KMS-11 (cell line): ENCODE results near the gene CACNA1D.

ENCODE experiments used
- H2AFZ ChIP-seq: fragments of 200-600 bp; sonication (generic); 2 replicates; pipeline ENCODE4 v1.6.1; 2016; ENCODE audit warnings: antibody characterized with exemption, mixed run types, low read depth
- H3K27ac ChIP-seq: fragments of 200-600 bp; sonication (generic); 2 replicates; pipeline ENCODE4 v1.6.1; 2016; ENCODE audit warnings: mild to moderate bottlenecking, mixed run types
- H3K27me3 ChIP-seq: fragments of 200-600 bp; sonication (generic); 2 replicates; pipeline ENCODE4 v1.6.1; 2017; ENCODE audit warnings: mild to moderate bottlenecking, low read depth, mixed run types, moderate library complexity; ENCODE audit not compliant: insufficient read depth
- H3K36me3 ChIP-seq: fragments of 200-600 bp; sonication (generic); 2 replicates; pipeline ENCODE4 v1.6.1; 2017; ENCODE audit warnings: mild to moderate bottlenecking, mixed run types; ENCODE audit not compliant: insufficient read depth
- H3K4me1 ChIP-seq: fragments of 200-600 bp; sonication (generic); 2 replicates; pipeline ENCODE4 v1.6.1; 2016; ENCODE audit warnings: mild to moderate bottlenecking, low read depth, mixed run types; ENCODE audit not compliant: poor library complexity, severe bottlenecking
- H3K4me2 ChIP-seq: fragments of 200-600 bp; sonication (generic); 2 replicates; pipeline ENCODE4 v1.7.0; 2016; ENCODE audit warnings: mild to moderate bottlenecking, mixed run types
- H3K4me3 ChIP-seq: fragments of 200-600 bp; sonication (generic); IDR thresholded peaks from 2 replicates; pipeline ENCODE4 v1.6.1; 2017; ENCODE audit warnings: low read depth, low read length, mixed read lengths; ENCODE audit not compliant: insufficient read depth
- H3K79me2 ChIP-seq: fragments of 200-600 bp; sonication (generic); 2 replicates; pipeline ENCODE4 v1.6.1; 2016; ENCODE audit warnings: low read depth, mixed run types; ENCODE audit not compliant: insufficient read depth
- H3K9ac ChIP-seq: fragments of 200-600 bp; sonication (generic); 2 replicates; pipeline ENCODE4 v1.6.1; 2016; ENCODE audit warnings: mild to moderate bottlenecking, mixed run types
- H4K20me1 ChIP-seq: fragments of 200-600 bp; sonication (generic); 2 replicates; pipeline ENCODE4 v1.6.1; 2016; ENCODE audit warnings: mild to moderate bottlenecking, mixed run types; ENCODE audit not compliant: insufficient read depth
- TF ChIP-seq, protein P1 (sequence below): fragments of 200-600 bp; sonication (generic); conservative IDR thresholded peaks from 2 replicates; pipeline ENCODE4 v1.6.1; 2017; ENCODE audit warnings: low read depth, mild to moderate bottlenecking, antibody characterized with exemption, low read length, moderate library complexity, mixed read lengths

Gene CACNA1D

DNA sequence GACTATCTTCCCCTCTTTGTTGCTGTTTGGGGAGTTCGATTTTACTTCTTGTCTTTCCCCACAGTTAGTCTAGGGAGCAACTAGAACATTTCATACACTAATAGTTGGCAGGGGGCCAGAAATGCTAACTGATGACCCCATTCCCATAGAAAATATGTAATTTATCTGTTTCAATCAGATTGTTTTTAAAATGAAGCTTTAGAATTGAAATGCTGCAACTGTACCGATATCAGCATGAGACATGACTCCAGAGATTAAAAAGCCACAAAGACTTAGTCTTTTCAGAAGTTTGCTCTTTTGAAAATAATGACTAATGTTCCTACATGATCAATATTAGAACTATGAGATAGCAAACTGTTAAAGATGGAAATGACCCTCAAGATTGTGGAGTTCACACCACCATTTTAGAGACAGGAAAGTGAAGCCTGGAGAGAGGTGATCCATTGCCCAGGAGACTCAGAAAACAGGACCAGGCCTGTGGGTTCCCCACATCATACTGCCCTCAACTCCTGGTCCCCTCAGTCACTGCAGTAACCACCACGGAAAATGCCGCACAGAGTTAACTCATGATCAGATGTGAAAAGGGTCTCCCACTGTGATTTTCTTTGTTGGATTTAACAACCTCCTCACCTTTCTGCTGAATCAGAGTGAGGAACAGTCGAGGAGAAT is 221.5 kb downstream of the CACNA1D start:
- H3K4me1 ChIP-seq, result no peaks in the 10 kb centered on the region
- no peak overlapping the region for H3K27ac ChIP-seq
- no peaks in the 10 kb centered on the region for H4K20me1 ChIP-seq
- no peak overlapping the region for H3K4me3 ChIP-seq
- H3K79me2 ChIP-seq, result no peaks in the 10 kb centered on the region
- H3K4me2 ChIP-seq, result no peak overlapping the region
- H3K36me3 ChIP-seq, result no peaks in the 10 kb centered on the region
- no peaks in the 10 kb centered on the region for H3K27me3 ChIP-seq
- TF ChIP-seq, protein P1, sequence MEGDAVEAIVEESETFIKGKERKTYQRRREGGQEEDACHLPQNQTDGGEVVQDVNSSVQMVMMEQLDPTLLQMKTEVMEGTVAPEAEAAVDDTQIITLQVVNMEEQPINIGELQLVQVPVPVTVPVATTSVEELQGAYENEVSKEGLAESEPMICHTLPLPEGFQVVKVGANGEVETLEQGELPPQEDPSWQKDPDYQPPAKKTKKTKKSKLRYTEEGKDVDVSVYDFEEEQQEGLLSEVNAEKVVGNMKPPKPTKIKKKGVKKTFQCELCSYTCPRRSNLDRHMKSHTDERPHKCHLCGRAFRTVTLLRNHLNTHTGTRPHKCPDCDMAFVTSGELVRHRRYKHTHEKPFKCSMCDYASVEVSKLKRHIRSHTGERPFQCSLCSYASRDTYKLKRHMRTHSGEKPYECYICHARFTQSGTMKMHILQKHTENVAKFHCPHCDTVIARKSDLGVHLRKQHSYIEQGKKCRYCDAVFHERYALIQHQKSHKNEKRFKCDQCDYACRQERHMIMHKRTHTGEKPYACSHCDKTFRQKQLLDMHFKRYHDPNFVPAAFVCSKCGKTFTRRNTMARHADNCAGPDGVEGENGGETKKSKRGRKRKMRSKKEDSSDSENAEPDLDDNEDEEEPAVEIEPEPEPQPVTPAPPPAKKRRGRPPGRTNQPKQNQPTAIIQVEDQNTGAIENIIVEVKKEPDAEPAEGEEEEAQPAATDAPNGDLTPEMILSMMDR, result no peak
- H2AFZ ChIP-seq, result no peak overlapping the region
- no peak overlapping the region for H3K9ac ChIP-seq

DNA sequence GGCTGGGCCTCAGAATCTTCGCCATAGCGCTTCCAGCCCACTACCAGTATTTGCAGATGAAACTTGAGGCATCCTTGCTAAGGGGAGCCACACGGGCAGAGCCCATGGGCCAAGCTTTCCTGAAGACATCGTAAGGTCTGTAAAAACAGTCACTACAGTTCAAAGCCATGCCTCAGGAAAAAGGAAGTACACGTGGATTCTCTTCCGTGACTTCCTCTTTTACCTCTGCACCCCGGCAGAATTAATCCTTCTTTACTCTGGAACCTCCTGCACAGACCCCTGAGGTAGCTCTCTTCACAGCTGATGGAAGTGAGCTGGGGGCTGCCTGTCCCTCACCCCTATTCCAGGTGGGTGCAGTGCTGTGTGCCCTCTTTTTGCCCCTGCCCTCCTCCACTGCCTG is 222.6 kb downstream of the CACNA1D start:
- no peak overlapping the region for H2AFZ ChIP-seq
- H3K4me2 ChIP-seq, result no peak overlapping the region
- no peaks in the 10 kb centered on the region for H4K20me1 ChIP-seq
- H3K27me3 ChIP-seq, result no peaks in the 10 kb centered on the region
- H3K79me2 ChIP-seq, result no peaks in the 10 kb centered on the region
- H3K27ac ChIP-seq, result no peak overlapping the region
- TF ChIP-seq, protein P1, result no peak
- no peaks in the 10 kb centered on the region for H3K36me3 ChIP-seq
- H3K4me1 ChIP-seq, result no peaks in the 10 kb centered on the region
- H3K9ac ChIP-seq, result no peak overlapping the region
- no peak overlapping the region for H3K4me3 ChIP-seq

DNA sequence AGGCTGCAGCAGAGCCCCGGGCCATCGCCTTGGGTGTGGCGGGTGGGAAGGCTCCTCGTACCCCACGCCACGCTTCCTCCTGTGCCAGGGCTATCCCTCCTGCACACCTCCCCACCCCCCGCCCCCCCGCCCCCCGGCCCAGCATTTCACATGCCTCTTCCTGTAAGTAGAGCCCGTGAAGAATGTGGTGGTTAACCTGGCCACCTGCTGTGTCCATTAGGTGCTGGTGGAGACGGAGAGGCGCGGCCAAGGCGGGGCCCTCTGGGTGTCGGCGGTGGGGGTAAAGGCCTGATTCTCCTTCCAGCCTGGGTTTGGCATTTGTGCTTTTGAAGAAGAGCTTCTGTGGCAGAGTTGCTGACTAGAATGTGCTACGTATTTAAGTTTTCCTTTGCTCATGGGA is 224.1 kb downstream of the CACNA1D start:
- no peaks in the 10 kb centered on the region for H3K79me2 ChIP-seq
- no peaks in the 10 kb centered on the region for H4K20me1 ChIP-seq
- no peaks in the 10 kb centered on the region for H3K4me1 ChIP-seq
- no peak overlapping the region for H3K4me2 ChIP-seq
- H3K4me3 ChIP-seq, result no peak overlapping the region
- no peak overlapping the region for H3K9ac ChIP-seq
- H3K27ac ChIP-seq, result no peak overlapping the region
- H3K27me3 ChIP-seq, result no peaks in the 10 kb centered on the region
- no peaks in the 10 kb centered on the region for H3K36me3 ChIP-seq
- no peak overlapping the region for H2AFZ ChIP-seq
- TF ChIP-seq, protein P1, result no peak

DNA sequence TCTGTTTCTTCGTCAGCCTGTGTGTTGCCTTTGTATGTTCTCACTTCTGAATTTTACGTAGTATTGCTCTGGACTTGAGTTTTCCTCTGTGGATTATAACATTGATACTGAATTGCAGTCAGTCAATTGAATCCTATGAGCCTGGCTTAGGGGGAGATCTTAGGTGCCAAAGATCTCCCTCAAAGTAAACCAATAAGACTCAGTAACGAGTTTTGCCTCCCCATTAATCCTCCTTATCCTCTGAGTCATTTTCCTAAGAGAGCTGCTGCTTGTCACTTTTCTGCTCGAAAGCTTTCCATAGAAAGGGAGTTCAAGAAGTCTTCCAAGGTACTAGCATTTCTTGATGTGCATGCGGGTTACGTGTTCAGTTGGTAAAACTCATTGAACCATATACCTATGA is 225.4 kb downstream of the CACNA1D start:
- H3K36me3 ChIP-seq, result no peaks in the 10 kb centered on the region
- no peaks in the 10 kb centered on the region for H3K79me2 ChIP-seq
- TF ChIP-seq, protein P1, result no peak
- no peaks in the 10 kb centered on the region for H4K20me1 ChIP-seq
- H3K4me2 ChIP-seq, result no peak overlapping the region
- no peaks in the 10 kb centered on the region for H3K27me3 ChIP-seq
- H3K27ac ChIP-seq, result no peak overlapping the region
- H3K4me1 ChIP-seq, result no peaks in the 10 kb centered on the region
- no peak overlapping the region for H2AFZ ChIP-seq
- H3K4me3 ChIP-seq, result no peak overlapping the region
- no peak overlapping the region for H3K9ac ChIP-seq
